HL-60 (cell line): Measurements from ENCODE around the gene PDSS2.

Source experiments
- DNase-seq, 2 experiments: peaks; one replicate each; pipeline ENCODE4 v3.0.0-alpha.2; 2010 to 2020; ENCODE audit warnings: low read depth in 1 of 2, low spot score in 1 of 2
- H3K27ac ChIP-seq: fragments of 250-450 bp; sonication (Bioruptor Pico); replicated peaks from 2 replicates; pipeline ENCODE4 v1.5.1; 2020; ENCODE audit warnings: mild to moderate bottlenecking, moderate library complexity
- H3K27me3 ChIP-seq: fragments of 250-450 bp; sonication (Bioruptor Pico); 2 replicates; pipeline ENCODE4 v1.5.1; 2021; ENCODE audit warnings: mild to moderate bottlenecking, moderate library complexity; ENCODE audit not compliant: insufficient read depth, poor library complexity, severe bottlenecking
- H3K4me3 ChIP-seq: replicated peaks from 2 replicates; pipeline ENCODE4 v1.5.1; 2011; ENCODE audit warnings: mild to moderate bottlenecking, control low read depth, low read length; ENCODE audit not compliant: insufficient read depth
- GABPA ChIP-seq: IDR thresholded peaks from 2 replicates; pipeline ENCODE4 v1.6.1; 2012; ENCODE audit warnings: low read depth
- POLR2AphosphoS5 ChIP-seq: IDR thresholded peaks from 2 replicates; pipeline ENCODE4 v1.6.1; 2012; ENCODE audit warnings: low read depth
- REST ChIP-seq: IDR thresholded peaks from 2 replicates; pipeline ENCODE4 v1.6.1; 2012; ENCODE audit warnings: low read depth; ENCODE audit not compliant: insufficient replicate concordance
- SPI1 ChIP-seq: IDR thresholded peaks from 2 replicates; pipeline ENCODE4 v1.6.1; 2012; ENCODE audit warnings: low read depth, mild to moderate bottlenecking, borderline replicate concordance
- TF ChIP-seq, protein P1 (sequence below): IDR thresholded peaks from one replicate; pipeline ENCODE4 v1.5.1; 2011; ENCODE audit warnings: low read length, control low read depth, inconsistent platforms; ENCODE audit not compliant: insufficient read depth

Gene PDSS2

GRCh38 chr6:107115695-107116327 lies 343.6 kb downstream of the PDSS2 start:
- peak overlapping the region; percentile 46 for H3K4me3 ChIP-seq
- H3K27me3 ChIP-seq: no peaks in the 10 kb centered on the region
- peak; percentile 43 to 65 for DNase-seq
- H3K27ac ChIP-seq: peak overlapping the region; percentile 89
- no peak for TF ChIP-seq SPI1
- TF ChIP-seq, protein P1, sequence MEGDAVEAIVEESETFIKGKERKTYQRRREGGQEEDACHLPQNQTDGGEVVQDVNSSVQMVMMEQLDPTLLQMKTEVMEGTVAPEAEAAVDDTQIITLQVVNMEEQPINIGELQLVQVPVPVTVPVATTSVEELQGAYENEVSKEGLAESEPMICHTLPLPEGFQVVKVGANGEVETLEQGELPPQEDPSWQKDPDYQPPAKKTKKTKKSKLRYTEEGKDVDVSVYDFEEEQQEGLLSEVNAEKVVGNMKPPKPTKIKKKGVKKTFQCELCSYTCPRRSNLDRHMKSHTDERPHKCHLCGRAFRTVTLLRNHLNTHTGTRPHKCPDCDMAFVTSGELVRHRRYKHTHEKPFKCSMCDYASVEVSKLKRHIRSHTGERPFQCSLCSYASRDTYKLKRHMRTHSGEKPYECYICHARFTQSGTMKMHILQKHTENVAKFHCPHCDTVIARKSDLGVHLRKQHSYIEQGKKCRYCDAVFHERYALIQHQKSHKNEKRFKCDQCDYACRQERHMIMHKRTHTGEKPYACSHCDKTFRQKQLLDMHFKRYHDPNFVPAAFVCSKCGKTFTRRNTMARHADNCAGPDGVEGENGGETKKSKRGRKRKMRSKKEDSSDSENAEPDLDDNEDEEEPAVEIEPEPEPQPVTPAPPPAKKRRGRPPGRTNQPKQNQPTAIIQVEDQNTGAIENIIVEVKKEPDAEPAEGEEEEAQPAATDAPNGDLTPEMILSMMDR: no peak
- TF ChIP-seq POLR2AphosphoS5: peak; percentile 41; the same call in 1 of the 2 replicates
- TF ChIP-seq GABPA: no peak
- TF ChIP-seq REST: peak; percentile 42

DNA sequence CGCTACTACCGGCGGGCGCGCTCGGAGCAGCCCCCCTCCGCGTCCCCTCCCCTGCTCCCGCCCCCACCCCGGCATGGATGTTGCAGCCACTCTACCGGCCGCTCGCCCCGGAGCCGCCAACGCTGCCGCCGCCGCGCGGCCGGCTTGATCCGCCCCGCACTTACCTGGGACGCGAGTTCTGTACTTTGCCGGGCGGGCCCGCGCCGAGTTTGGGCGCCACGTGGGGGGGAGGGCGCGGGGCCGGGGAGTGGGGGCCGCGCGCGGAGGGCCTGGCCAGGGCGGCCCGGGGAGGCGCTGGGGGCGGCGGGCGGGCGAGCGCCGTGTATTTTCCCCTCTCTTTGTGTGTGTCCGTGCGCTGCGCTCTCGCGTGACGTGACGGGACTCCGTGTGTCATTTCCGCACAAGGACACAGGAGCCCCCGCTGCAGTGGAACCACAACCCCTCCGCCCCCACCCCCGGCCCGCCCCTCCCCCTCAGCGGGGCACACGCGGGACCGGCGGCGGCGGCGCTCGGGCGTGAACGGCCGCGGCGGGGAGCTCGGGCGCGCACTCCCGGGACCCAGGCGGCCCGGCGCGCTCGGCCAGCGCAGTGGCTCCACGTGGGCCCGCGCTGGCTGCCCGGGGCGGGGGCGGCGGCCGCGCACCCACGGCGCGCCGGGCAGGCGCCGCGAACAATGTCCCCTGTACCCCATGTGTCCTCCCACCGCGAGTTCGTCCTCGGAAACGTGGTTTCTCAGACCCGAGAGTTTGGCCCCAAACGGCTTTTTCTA lies 344.3 kb downstream of the PDSS2 start, which contains the start of gene BEND3:
Gene BEND3 (minus strand): TSS at position 590 of the 769 bp plus-strand sequence. CDS start 16,230 bp downstream, outside the sequence.
- TF ChIP-seq SPI1 (no peak), POLR2AphosphoS5 (no peak), REST (no peak), GABPA (no peak)
- TF ChIP-seq, protein P1: no peak
- Histone ChIP-seq H3K4me3 (peak within 1 kb of the TSS; percentile 46), H3K27ac (peak within 1 kb of the TSS; percentile 89), H3K27me3 (no peaks in the 10 kb centered on the region)
- DNase-seq: peak; percentile 15 to 24

GRCh38 chr6:107114213-107114925 lies 345.0 kb downstream of the PDSS2 start:
- TF ChIP-seq, protein P1: peak; percentile 67
- TF ChIP-seq REST (no peak), POLR2AphosphoS5 (no peak; the same call in 1 of the 2 replicates)
- no peaks in the 10 kb centered on the region for H3K27me3 ChIP-seq
- H3K4me3 ChIP-seq: peak overlapping the region; percentile 46
- peak; percentile 50 to 84 for DNase-seq
- H3K27ac ChIP-seq: peak overlapping the region; percentile 67
